Measurements from ENCODE around the gene PCIF1. TPM values are rescaled to one million over a fixed set of nuclear protein-coding genes. Genes with fewer than 3 reads are reported as not detected.
A peak's percentile ranks its signal among the peaks of the same experiment; 100 is the strongest.

The PCIF1 gene
- total and polyA plus RNA-seq, 12 donors = 12.6 to 47.1 (median 36.7) TPM

- Histone ChIP-seq H3K9me3 (replicated peaks in 1 of 3) (no peaks in the 10 kb centered on the region), H3K4me1 (replicated peaks in 1 of 2) (peaks cover 8 to 22% of the 10 kb centered on the region in 2 donors), H3K27me3 (no peaks in the 10 kb centered on the region), H3K36me3 (replicated peaks in 1 of 2) (peaks cover 0 to 74% of the 10 kb centered on the region in 2 donors), H3K27ac (peak overlapping the region; percentile 75 to 90 (median 87)), H3K4me3 (no peak overlapping the region)
- intact Hi-C loops (cut with DNase I) = no loop called here
- TF ChIP-seq CTCF (IDR thresholded peaks at IDR 0.05) (no peak), POLR2A (IDR thresholded peaks at IDR 0.05) (peak; percentile 40 to 90)
- WGBS, 4 donors = 42 to 63% (median 63%) methylated on average over 6 to 8 of the region's 8 CpGs
- peak; percentile 81 to 94 (median 91) for DNase-seq
These were observed 28.9 kb upstream of the PCIF1 start for GRCh38 chr20:45905505-45906079.

GRCh38 chr20:45907219-45907948 is 27.1 kb upstream of the PCIF1 start:
- Histone ChIP-seq H3K4me1 (replicated peaks in 1 of 2) (peaks cover 15 to 35% of the 10 kb centered on the region in 2 donors), H3K27ac (peak overlapping the region in 1 of 5 donors; percentile 18), H3K36me3 (replicated peaks in 1 of 2) (peaks cover 0 to 56% of the 10 kb centered on the region in 2 donors), H3K9me3 (replicated peaks in 1 of 3) (no peaks in the 10 kb centered on the region), H3K27me3 (no peaks in the 10 kb centered on the region), H3K4me3 (no peak overlapping the region)
- DNase-seq = no peak
- intact Hi-C loops (cut with DNase I) = no loop called here
- WGBS, 4 donors = 95% methylated on average over 8 to 17 of the region's 17 CpGs
- TF ChIP-seq POLR2A (IDR thresholded peaks at IDR 0.05) = no peak
- TF ChIP-seq CTCF (IDR thresholded peaks at IDR 0.05) = no peak

GRCh38 chr20:45908084-45908483 is 26.4 kb upstream of the PCIF1 start:
- TF ChIP-seq CTCF (IDR thresholded peaks at IDR 0.05) (no peak), POLR2A (IDR thresholded peaks at IDR 0.05) (no peak)
- H3K27ac ChIP-seq = peak overlapping the region in 1 of 5 donors; percentile 18
- H3K4me1 ChIP-seq (replicated peaks in 1 of 2) = peaks cover 17 to 39% of the 10 kb centered on the region in 2 donors
- H3K9me3 ChIP-seq (replicated peaks in 1 of 3) = no peaks in the 10 kb centered on the region
- intact Hi-C loops (cut with DNase I) = no loop called here
- H3K36me3 ChIP-seq (replicated peaks in 1 of 2) = peaks cover 0 to 51% of the 10 kb centered on the region in 2 donors
- H3K27me3 ChIP-seq = no peaks in the 10 kb centered on the region
- WGBS, 4 donors = 95 to 100% (median 96%) methylated on average over 2 of the region's 2 CpGs
- peak overlapping the region in 1 of 4 donors; percentile 2 for H3K4me3 ChIP-seq
- no peak for DNase-seq

GRCh38 chr20:45909336-45909808 is 25.1 kb upstream of the PCIF1 start:
- Histone ChIP-seq H3K4me1 (replicated peaks in 1 of 2) (peaks cover 17 to 43% of the 10 kb centered on the region in 2 donors), H3K36me3 (replicated peaks in 1 of 2) (peaks cover 0 to 39% of the 10 kb centered on the region in 2 donors), H3K9me3 (replicated peaks in 1 of 3) (no peaks in the 10 kb centered on the region), H3K4me3 (peak overlapping the region in 1 of 4 donors; percentile 87), H3K27me3 (no peaks in the 10 kb centered on the region), H3K27ac (peak overlapping the region in 3 of 5 donors; percentile 31 to 92 (median 67))
- 87 to 94% (median 90%) methylated on average over 11 to 12 of the region's 12 CpGs for WGBS, 4 donors
- DNase-seq = no peak
- TF ChIP-seq CTCF (IDR thresholded peaks at IDR 0.05) (no peak), POLR2A (IDR thresholded peaks at IDR 0.05) (no peak)
- intact Hi-C loops (cut with DNase I) = no loop called here
